OCI-LY3 (cell line): ENCODE results near the gene TSC22D1.

Source experiments
- H2AFZ ChIP-seq: fragments of 200-600, 300-600 bp; shearing (Covaris generic); 2 replicates; pipeline ENCODE4 v1.6.0; 2014; ENCODE audit warnings: antibody characterized with exemption, low read depth, low read length
- H3K27ac ChIP-seq: fragments of 200-600, 300-600 bp; sonication (generic); 2 replicates; pipeline ENCODE4 v1.5.1; 2014; ENCODE audit warnings: mild to moderate bottlenecking, low read length, moderate library complexity, mixed read lengths
- H3K27me3 ChIP-seq: fragments of 200-600, 300-600 bp; sonication (generic); 2 replicates; pipeline ENCODE4 v1.6.1; 2014; ENCODE audit warnings: low read depth, low read length, mixed read lengths
- H3K36me3 ChIP-seq: fragments of 200-600, 300-600 bp; sonication (generic); replicated peaks from 2 replicates; pipeline ENCODE3; 2014; ENCODE audit warnings: low read depth, low read length, mixed read lengths
- H3K4me1 ChIP-seq: fragments of 300-600, 200-600 bp; sonication (generic); 2 replicates; pipeline ENCODE4 v1.6.1; 2014; ENCODE audit warnings: low read length, mixed read lengths
- H3K4me2 ChIP-seq: fragments of 200-600, 300-600 bp; sonication (generic); 2 replicates; pipeline ENCODE4 v1.6.1; 2014; ENCODE audit warnings: low read length, mixed read lengths
- H3K4me3 ChIP-seq: fragments of 300-600, 200-600 bp; sonication (generic); 2 replicates; pipeline ENCODE4 v1.5.1; 2014; ENCODE audit warnings: antibody characterized with exemption, mild to moderate bottlenecking, low read length, moderate library complexity
- H3K79me2 ChIP-seq: fragments of 300-600, 200-600 bp; shearing (Covaris generic); 2 replicates; pipeline ENCODE4 v1.6.1; 2014; ENCODE audit warnings: mild to moderate bottlenecking, low read length, mixed read lengths
- H3K9ac ChIP-seq: fragments of 300-600, 200-600 bp; shearing (Covaris generic); 2 replicates; pipeline ENCODE4 v1.6.0; 2014; ENCODE audit warnings: mild to moderate bottlenecking, low read length, moderate library complexity
- H3K9me3 ChIP-seq: fragments of 200-600, 300-600 bp; shearing (Covaris generic); 2 replicates; pipeline ENCODE4 v1.6.1; 2014; ENCODE audit warnings: low read length, mixed read lengths; ENCODE audit not compliant: insufficient read depth
- H4K20me1 ChIP-seq: fragments of 200-600, 300-600 bp; sonication (generic); 2 replicates; pipeline ENCODE4 v1.6.1; 2016; ENCODE audit warnings: low read length, mixed read lengths; ENCODE audit not compliant: insufficient read depth
- EZH2phosphoT487 ChIP-seq: fragments of 200-600 bp; shearing (Covaris generic); IDR thresholded peaks from 2 replicates; pipeline ENCODE4 v1.6.1; 2018; ENCODE audit warnings: antibody characterized with exemption, mixed run types, low read depth
- TF ChIP-seq, protein P1 (sequence below): fragments of 200-600, 300-600 bp; sonication (generic); IDR thresholded peaks from 2 replicates; pipeline ENCODE4 v1.5.1; 2014; ENCODE audit warnings: antibody characterized with exemption, low read length, low read depth

TSC22D1 gene

GRCh38 chr13:44411841-44412240, 164.3 kb downstream of the TSC22D1 start:
- Histone ChIP-seq H3K27ac (no peak overlapping the region), H3K4me3 (no peak overlapping the region), H3K4me2 (no peak overlapping the region), H4K20me1 (no peaks in the 10 kb centered on the region), H3K9ac (no peak overlapping the region), H2AFZ (no peak overlapping the region), H3K9me3 (no peaks in the 10 kb centered on the region), H3K4me1 (no peaks in the 10 kb centered on the region), H3K36me3 (no peaks in the 10 kb centered on the region), H3K27me3 (peaks cover 23% of the 10 kb centered on the region), H3K79me2 (no peaks in the 10 kb centered on the region)
- no peak for TF ChIP-seq EZH2phosphoT487
- TF ChIP-seq, protein P1, sequence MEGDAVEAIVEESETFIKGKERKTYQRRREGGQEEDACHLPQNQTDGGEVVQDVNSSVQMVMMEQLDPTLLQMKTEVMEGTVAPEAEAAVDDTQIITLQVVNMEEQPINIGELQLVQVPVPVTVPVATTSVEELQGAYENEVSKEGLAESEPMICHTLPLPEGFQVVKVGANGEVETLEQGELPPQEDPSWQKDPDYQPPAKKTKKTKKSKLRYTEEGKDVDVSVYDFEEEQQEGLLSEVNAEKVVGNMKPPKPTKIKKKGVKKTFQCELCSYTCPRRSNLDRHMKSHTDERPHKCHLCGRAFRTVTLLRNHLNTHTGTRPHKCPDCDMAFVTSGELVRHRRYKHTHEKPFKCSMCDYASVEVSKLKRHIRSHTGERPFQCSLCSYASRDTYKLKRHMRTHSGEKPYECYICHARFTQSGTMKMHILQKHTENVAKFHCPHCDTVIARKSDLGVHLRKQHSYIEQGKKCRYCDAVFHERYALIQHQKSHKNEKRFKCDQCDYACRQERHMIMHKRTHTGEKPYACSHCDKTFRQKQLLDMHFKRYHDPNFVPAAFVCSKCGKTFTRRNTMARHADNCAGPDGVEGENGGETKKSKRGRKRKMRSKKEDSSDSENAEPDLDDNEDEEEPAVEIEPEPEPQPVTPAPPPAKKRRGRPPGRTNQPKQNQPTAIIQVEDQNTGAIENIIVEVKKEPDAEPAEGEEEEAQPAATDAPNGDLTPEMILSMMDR, result no peak

- TF ChIP-seq, protein P1, result peak; percentile 32; the same call in 1 of the 2 replicates
- no peak for TF ChIP-seq EZH2phosphoT487
- Histone ChIP-seq H2AFZ (no peak overlapping the region), H4K20me1 (no peaks in the 10 kb centered on the region), H3K4me2 (no peak overlapping the region), H3K9me3 (no peaks in the 10 kb centered on the region), H3K27me3 (peaks cover 34% of the 10 kb centered on the region), H3K4me1 (no peaks in the 10 kb centered on the region), H3K36me3 (no peaks in the 10 kb centered on the region), H3K79me2 (no peaks in the 10 kb centered on the region), H3K9ac (no peak overlapping the region), H3K27ac (no peak overlapping the region), H3K4me3 (no peak overlapping the region)
Observed at GRCh38 chr13:44410328-44410859, 165.7 kb downstream of the TSC22D1 start.

DNA sequence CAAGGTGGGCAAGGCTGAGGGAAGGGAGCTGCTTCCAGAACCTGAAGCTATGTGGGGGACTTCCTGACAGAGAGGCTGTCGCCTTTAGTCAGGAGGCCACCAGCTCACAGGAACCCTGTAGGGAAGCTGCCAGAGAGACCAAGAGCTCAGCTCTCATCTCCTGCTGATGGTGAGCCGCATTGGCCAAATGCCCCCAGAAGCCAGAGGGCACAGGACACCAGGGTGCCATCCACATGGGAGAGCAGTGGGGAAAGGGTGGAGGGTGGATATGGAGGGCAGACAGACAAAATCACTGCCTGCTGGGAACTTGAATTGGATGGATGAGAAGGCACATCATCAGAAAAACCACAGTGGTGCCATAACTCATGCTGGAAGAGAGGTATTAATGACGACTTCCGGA, 166.5 kb downstream of the TSC22D1 start:
- no peak overlapping the region for H3K27ac ChIP-seq
- H3K4me2 ChIP-seq, result no peak overlapping the region
- no peaks in the 10 kb centered on the region for H3K36me3 ChIP-seq
- H3K27me3 ChIP-seq, result peaks cover 36% of the 10 kb centered on the region
- no peaks in the 10 kb centered on the region for H3K79me2 ChIP-seq
- no peak overlapping the region for H2AFZ ChIP-seq
- TF ChIP-seq, protein P1, result no peak
- no peak for TF ChIP-seq EZH2phosphoT487
- H3K9ac ChIP-seq, result no peak overlapping the region
- H3K9me3 ChIP-seq, result no peaks in the 10 kb centered on the region
- H4K20me1 ChIP-seq, result no peaks in the 10 kb centered on the region
- H3K4me3 ChIP-seq, result no peak overlapping the region
- no peaks in the 10 kb centered on the region for H3K4me1 ChIP-seq

GRCh38 chr13:44407891-44408290, 168.2 kb downstream of the TSC22D1 start:
- Histone ChIP-seq H3K4me2 (no peak overlapping the region), H3K79me2 (no peaks in the 10 kb centered on the region), H3K9me3 (no peaks in the 10 kb centered on the region), H3K36me3 (no peaks in the 10 kb centered on the region), H2AFZ (no peak overlapping the region), H3K9ac (no peak overlapping the region), H4K20me1 (no peaks in the 10 kb centered on the region), H3K27me3 (peaks cover 43% of the 10 kb centered on the region), H3K4me3 (no peak overlapping the region), H3K27ac (no peak overlapping the region), H3K4me1 (no peaks in the 10 kb centered on the region)
- TF ChIP-seq EZH2phosphoT487, result no peak
- TF ChIP-seq, protein P1, result no peak
